GM12873 (cell line): ENCODE data around the gene AP3B1.
A peak's percentile ranks its signal among the peaks of the same experiment; 100 is the strongest.

Source experiments
- CTCF ChIP-seq: IDR thresholded peaks from 2 replicates; pipeline ENCODE4 v1.5.1; 2012; ENCODE audit warnings: low read depth, mild to moderate bottlenecking, moderate library complexity, low read length, control low read depth; ENCODE audit not compliant: insufficient read depth; ENCODE audit errors: missing control alignments

AP3B1 gene

GRCh38 chr5:78178356-78178755 lies 116.1 kb downstream of the AP3B1 start:
- TF ChIP-seq CTCF = no peak

DNA sequence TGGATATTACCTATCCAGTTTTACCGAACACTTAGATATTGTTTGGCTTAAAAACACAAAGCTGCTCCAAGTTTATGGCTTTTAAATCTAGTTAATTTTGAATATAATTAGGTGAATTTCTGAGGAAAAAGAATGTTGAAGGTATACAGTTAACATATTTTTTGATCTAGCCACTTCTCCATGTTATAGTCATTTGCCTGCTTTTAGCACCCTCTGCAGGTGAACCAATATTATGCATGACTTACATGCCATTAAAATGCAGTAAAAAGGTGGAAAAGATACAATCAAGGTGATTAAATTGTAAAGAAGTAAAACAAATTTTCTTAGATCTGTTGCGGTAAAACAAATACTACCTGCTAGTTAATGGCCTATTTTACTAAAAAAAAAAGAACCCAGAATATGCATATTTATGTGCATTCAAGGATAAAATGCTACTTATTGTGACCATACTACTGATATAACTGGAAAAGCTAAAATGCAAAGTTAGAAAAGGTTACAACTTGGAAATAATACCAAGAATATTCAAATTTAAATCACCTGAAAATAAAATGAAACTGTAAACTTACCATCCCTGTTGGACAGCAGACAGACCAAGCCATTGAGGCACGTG lies 132.1 kb downstream of the AP3B1 start:
- TF ChIP-seq CTCF = peak; percentile 55

GRCh38 chr5:78157001-78157400 lies 137.5 kb downstream of the AP3B1 start:
- no peak for TF ChIP-seq CTCF

DNA sequence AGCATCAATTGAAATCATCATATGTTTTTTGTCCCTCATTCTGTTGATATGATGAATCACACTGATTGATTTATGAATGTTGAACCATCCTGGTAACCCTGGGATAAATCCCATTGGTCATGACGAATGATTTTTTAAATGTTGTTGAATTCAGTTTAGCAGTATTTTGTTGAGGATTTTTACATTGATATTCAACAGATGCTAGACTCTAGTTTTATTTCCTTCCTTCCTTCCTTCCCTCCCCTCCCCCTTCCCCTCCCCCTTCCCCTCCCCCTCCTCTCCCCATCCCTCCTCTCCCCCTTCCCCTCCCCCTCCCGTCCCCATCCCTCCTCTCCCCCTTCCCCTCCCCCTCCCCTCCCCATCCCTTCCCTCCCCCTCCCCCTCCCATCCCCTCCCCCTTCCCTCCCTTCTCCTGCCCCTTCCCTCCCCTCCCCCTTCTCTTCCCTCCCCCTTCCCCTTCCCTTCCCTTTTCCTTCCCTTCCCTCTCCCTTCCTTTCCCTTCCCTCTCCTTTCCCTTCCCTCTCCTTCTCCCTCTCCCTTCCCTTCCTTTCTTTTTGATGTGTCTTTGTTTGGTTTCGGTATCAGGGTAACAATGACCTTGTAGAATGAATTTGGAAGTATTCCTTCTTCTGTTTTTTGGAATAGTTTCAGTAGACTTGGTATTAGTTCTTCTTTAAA lies 142.8 kb downstream of the AP3B1 start:
- TF ChIP-seq CTCF = no peak

GRCh38 chr5:78137290-78137689 lies 157.2 kb downstream of the AP3B1 start:
- TF ChIP-seq CTCF = no peak

- TF ChIP-seq CTCF = no peak
Observed at GRCh38 chr5:78133423-78133822, 161.1 kb downstream of the AP3B1 start.

GRCh38 chr5:78132507-78132906 lies 162.0 kb downstream of the AP3B1 start:
- no peak for TF ChIP-seq CTCF
